Hepatocyte (in vitro differentiated cells): ENCODE results near the gene NELFA. TPM values are rescaled to one million over a fixed set of nuclear protein-coding genes. Genes with fewer than 3 reads are reported as not detected.

ENCODE experiments used
- DNase-seq: peaks from one replicate; pipeline ENCODE4 v3.0.0-alpha.2; 2016; ENCODE audit warnings: low spot score
- H2AFZ ChIP-seq: fragments of 200-600 bp; sonication (generic); 2 replicates; pipeline ENCODE4 v1.6.0; 2016; ENCODE audit warnings: antibody characterized with exemption, mild to moderate bottlenecking
- H3K27ac ChIP-seq: fragments of 200-600 bp; sonication (generic); 2 replicates; pipeline ENCODE4 v1.5.1; 2016; ENCODE audit warnings: mild to moderate bottlenecking
- H3K27me3 ChIP-seq: fragments of 200-600 bp; sonication (generic); 2 replicates; pipeline ENCODE4 v1.6.1; 2016
- H3K36me3 ChIP-seq: fragments of 200-600 bp; sonication (generic); replicated peaks from 2 replicates; pipeline ENCODE4 v1.5.1; 2016; ENCODE audit warnings: low read depth; ENCODE audit not compliant: insufficient read depth
- H3K4me1 ChIP-seq: fragments of 200-600 bp; sonication (generic); 2 replicates; pipeline ENCODE4 v1.5.1; 2016; ENCODE audit warnings: mild to moderate bottlenecking, moderate library complexity; ENCODE audit not compliant: insufficient read depth
- H3K4me2 ChIP-seq: fragments of 200-600 bp; sonication (generic); 2 replicates; pipeline ENCODE4 v1.6.0; 2016
- H3K4me3 ChIP-seq: fragments of 200-600 bp; sonication (generic); 2 replicates; pipeline ENCODE4 v1.5.1; 2016; ENCODE audit warnings: mild to moderate bottlenecking
- H3K79me2 ChIP-seq: fragments of 200-600 bp; sonication (generic); 2 replicates; pipeline ENCODE4 v1.6.0; 2017; ENCODE audit warnings: mild to moderate bottlenecking
- H3K9me2 ChIP-seq: fragments of 200-600 bp; sonication (generic); replicated peaks from 2 replicates; pipeline ENCODE4 v1.6.0; 2017; ENCODE audit warnings: mild to moderate bottlenecking; ENCODE audit not compliant: insufficient read depth
- H3K9me3 ChIP-seq: fragments of 200-600 bp; sonication (generic); 2 replicates; pipeline ENCODE4 v1.5.1; 2016; ENCODE audit warnings: low read depth, mild to moderate bottlenecking
- H4K20me1 ChIP-seq: fragments of 200-600 bp; sonication (generic); 2 replicates; pipeline ENCODE4 v1.6.0; 2016; ENCODE audit warnings: mild to moderate bottlenecking; ENCODE audit not compliant: insufficient read depth, poor library complexity, severe bottlenecking
- CTCF ChIP-seq: fragments of 200-600 bp; sonication (generic); IDR thresholded peaks from 2 replicates; pipeline ENCODE4 v1.5.1; 2016; ENCODE audit warnings: antibody characterized with exemption, mild to moderate bottlenecking; ENCODE audit not compliant: poor library complexity
- EZH2 ChIP-seq: fragments of 200-600 bp; sonication (generic); IDR thresholded peaks from 2 replicates; pipeline ENCODE4 v1.6.1; 2016; ENCODE audit warnings: antibody characterized with exemption, mild to moderate bottlenecking, borderline replicate concordance
- EZH2phosphoT487 ChIP-seq: fragments of 200-600 bp; sonication (generic); IDR thresholded peaks from one replicate; pipeline ENCODE4 v1.6.1; 2018; ENCODE audit warnings: antibody characterized with exemption, mild to moderate bottlenecking, low read depth, moderate library complexity; ENCODE audit not compliant: unreplicated experiment, severe bottlenecking
- WGBS: methylation state at CpG from one replicate; pipeline ENCODE4 v1.1.6; 2016; ENCODE audit warnings: low lambda C conversion rate; ENCODE audit errors: missing lambda C conversion rate; 5-methylcytosine and 5-hydroxymethylcytosine counted together
- polyA plus RNA-seq: library from polyadenylated mRNA; unstranded; fragments of >200 nt; fragmentation: Nextera tagmentation; extraction: Ambion mirVana; gene quantifications from 2 replicates; pipeline ENCODE4 v1.2.1, GENCODE V29; 2016
- total RNA-seq: library from RNA; depleted of rRNA; stranded (reverse); fragments of >200 nt; gene quantifications from 2 replicates; pipeline ENCODE4 v1.2.3, GENCODE V29; 2014

The NELFA gene
- total and polyA plus RNA-seq, 2 experiments from 2014 or later = 21.4 to 46.2 TPM

- DNase-seq = no peak
- H3K9me3 ChIP-seq = no peaks in the 10 kb centered on the region
- 96% methylated on average over 1 of the region's 1 CpG for WGBS
These were observed 43.8 kb downstream of the NELFA start for GRCh38 chr4:1964971-1965370.

GRCh38 chr4:1964443-1964842 lies 44.3 kb downstream of the NELFA start:
- Histone ChIP-seq H3K36me3 (no peaks in the 10 kb centered on the region), H3K9me3 (no peaks in the 10 kb centered on the region), H4K20me1 (no peaks in the 10 kb centered on the region), H3K27me3 (no peaks in the 10 kb centered on the region), H3K4me3 (no peak overlapping the region), H3K9me2 (no peaks in the 10 kb centered on the region), H2AFZ (no peak overlapping the region), H3K27ac (no peak overlapping the region), H3K4me1 (no peaks in the 10 kb centered on the region), H3K79me2 (no peaks in the 10 kb centered on the region), H3K4me2 (no peak overlapping the region)
- no peak for DNase-seq
- TF ChIP-seq EZH2phosphoT487 (no peak), CTCF (no peak), EZH2 (no peak)
- WGBS = 52% methylated on average over 6 of the region's 6 CpGs

More at GRCh38 chr4:1964971-1965370, 43.8 kb downstream of the NELFA start:
- Histone ChIP-seq H3K27me3 (no peaks in the 10 kb centered on the region), H4K20me1 (no peaks in the 10 kb centered on the region), H3K4me3 (no peak overlapping the region), H3K4me2 (no peak overlapping the region), H3K36me3 (no peaks in the 10 kb centered on the region), H3K27ac (no peak overlapping the region), H3K4me1 (no peaks in the 10 kb centered on the region), H3K9me2 (no peaks in the 10 kb centered on the region), H3K79me2 (no peaks in the 10 kb centered on the region), H2AFZ (no peak overlapping the region)
- no peak for TF ChIP-seq CTCF
- no peak for TF ChIP-seq EZH2phosphoT487
- TF ChIP-seq EZH2 = no peak

GRCh38 chr4:1962980-1963379 lies 45.8 kb downstream of the NELFA start:
- Histone ChIP-seq H2AFZ (no peak overlapping the region), H3K9me2 (no peaks in the 10 kb centered on the region), H4K20me1 (no peaks in the 10 kb centered on the region), H3K4me1 (no peaks in the 10 kb centered on the region), H3K79me2 (no peaks in the 10 kb centered on the region), H3K27me3 (no peaks in the 10 kb centered on the region), H3K27ac (no peak overlapping the region), H3K36me3 (no peaks in the 10 kb centered on the region), H3K4me3 (no peak overlapping the region), H3K9me3 (no peaks in the 10 kb centered on the region), H3K4me2 (no peak overlapping the region)
- DNase-seq = no peak
- no peak for TF ChIP-seq EZH2phosphoT487
- no peak for TF ChIP-seq EZH2
- TF ChIP-seq CTCF = no peak
- WGBS = 73% methylated on average over 4 of the region's 4 CpGs

GRCh38 chr4:1961563-1961962 lies 47.2 kb downstream of the NELFA start:
- H3K9me2 ChIP-seq = no peaks in the 10 kb centered on the region
- TF ChIP-seq EZH2 = no peak
- TF ChIP-seq CTCF = no peak
- no peak for TF ChIP-seq EZH2phosphoT487
- no peaks in the 10 kb centered on the region for H3K4me1 ChIP-seq
- H3K79me2 ChIP-seq = no peaks in the 10 kb centered on the region
- no peak overlapping the region for H2AFZ ChIP-seq
- H3K4me2 ChIP-seq = no peak overlapping the region
- 93% methylated on average over 4 of the region's 4 CpGs for WGBS
- no peaks in the 10 kb centered on the region for H4K20me1 ChIP-seq
- no peak overlapping the region for H3K4me3 ChIP-seq
- no peaks in the 10 kb centered on the region for H3K9me3 ChIP-seq
- no peak for DNase-seq
- no peaks in the 10 kb centered on the region for H3K36me3 ChIP-seq
- H3K27me3 ChIP-seq = no peaks in the 10 kb centered on the region
- H3K27ac ChIP-seq = no peak overlapping the region
